Measurements from ENCODE around the gene CCR8.

DNA sequence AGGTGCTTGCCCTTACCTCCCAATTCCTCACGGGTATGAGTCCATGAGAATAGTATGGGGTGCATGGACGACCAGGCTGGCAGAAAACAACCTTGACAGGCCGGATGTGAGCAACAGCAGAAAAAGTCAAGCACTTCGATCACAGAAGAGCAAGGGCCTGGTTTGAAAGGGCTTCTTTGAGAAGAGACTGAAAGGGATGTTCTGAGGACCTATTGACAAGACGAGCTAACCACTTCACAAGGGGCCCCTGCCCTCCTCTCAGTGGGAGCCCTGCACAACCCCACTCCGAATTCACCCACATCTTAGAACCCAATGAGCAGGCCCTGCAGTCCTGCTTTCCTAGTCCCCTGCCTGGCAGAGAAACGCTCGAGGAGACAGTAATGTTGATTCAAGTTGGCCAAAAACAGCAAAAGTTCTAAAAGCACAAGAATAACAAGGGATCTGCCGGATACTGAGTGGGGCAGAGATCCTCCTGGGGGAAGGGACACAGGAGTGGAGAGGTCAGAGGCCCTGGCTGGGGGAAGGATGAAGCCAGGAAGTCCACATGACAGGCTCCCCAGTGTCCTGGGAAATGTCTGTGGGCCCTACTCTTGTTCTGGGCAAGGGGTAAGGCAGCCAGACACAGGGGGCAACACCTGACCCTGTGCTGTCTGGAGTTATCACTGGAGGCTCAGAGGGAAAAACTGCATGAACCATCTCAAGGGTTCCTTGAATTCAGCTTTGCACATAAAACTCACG, 34.9 kb upstream of the CCR8 start:
- TF ChIP-seq, protein P1, sequence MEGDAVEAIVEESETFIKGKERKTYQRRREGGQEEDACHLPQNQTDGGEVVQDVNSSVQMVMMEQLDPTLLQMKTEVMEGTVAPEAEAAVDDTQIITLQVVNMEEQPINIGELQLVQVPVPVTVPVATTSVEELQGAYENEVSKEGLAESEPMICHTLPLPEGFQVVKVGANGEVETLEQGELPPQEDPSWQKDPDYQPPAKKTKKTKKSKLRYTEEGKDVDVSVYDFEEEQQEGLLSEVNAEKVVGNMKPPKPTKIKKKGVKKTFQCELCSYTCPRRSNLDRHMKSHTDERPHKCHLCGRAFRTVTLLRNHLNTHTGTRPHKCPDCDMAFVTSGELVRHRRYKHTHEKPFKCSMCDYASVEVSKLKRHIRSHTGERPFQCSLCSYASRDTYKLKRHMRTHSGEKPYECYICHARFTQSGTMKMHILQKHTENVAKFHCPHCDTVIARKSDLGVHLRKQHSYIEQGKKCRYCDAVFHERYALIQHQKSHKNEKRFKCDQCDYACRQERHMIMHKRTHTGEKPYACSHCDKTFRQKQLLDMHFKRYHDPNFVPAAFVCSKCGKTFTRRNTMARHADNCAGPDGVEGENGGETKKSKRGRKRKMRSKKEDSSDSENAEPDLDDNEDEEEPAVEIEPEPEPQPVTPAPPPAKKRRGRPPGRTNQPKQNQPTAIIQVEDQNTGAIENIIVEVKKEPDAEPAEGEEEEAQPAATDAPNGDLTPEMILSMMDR (IDR thresholded peaks at IDR 0.05), result no peak
- no peak for TF ChIP-seq POLR2A (IDR thresholded peaks at IDR 0.05)

Measured in adrenal gland (tissue), 5 donors.